ENCODE measurements around the gene MCUB. TPM values are rescaled to one million over a fixed set of nuclear protein-coding genes. Genes with fewer than 3 reads are reported as not detected.
"Not testable (repeated sequence)": the region's sequence is repeated elsewhere in the genome, so short reads cannot be mapped to it uniquely, and the experiment has no call there.

Gene MCUB
- polyA plus RNA-seq, 3 donors = 117 to 125 (median 123) TPM

DNA sequence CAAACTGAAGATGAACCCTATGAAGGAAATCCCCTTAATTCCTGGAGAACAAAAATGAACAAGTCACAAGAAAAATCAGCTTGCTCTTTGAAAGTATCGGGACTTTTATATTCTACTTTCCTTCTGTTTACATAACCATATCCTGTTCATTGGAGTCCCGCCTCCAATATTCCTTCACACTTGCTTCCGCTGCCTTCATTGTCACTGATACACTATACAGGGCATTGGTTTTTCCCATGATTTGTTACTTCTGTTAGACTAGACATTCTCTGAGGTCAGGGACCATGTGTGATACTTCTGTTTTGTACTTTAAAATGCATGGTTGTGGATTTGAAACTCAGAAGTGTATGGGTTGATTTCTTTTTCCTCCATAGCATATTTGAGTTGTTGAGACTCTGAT is 18.8 kb downstream of the MCUB start:
- peaks cover 0 to 3% of the 10 kb centered on the region in 2 donors for H3K4me1 ChIP-seq (ENCODE audit: control insufficient read depth in 1 of 2, insufficient read depth in 2 of 2, low read length in 2 of 2)
- H3K4me3 Mint-ChIP-seq = no peak overlapping the region
- no peak overlapping the region for H3K4me3 ChIP-seq (replicated peaks in 1 of 3; ENCODE audit: low read depth in 2 of 3, low read length in 3 of 3)
- peaks cover 15 to 30% of the 10 kb centered on the region in 2 donors for H3K36me3 Mint-ChIP-seq
- DNase-seq = no peak
- peaks cover 63% of the 10 kb centered on the region for H3K79me2 ChIP-seq (ENCODE audit: insufficient read depth, low read length)
- TF ChIP-seq, protein P1, sequence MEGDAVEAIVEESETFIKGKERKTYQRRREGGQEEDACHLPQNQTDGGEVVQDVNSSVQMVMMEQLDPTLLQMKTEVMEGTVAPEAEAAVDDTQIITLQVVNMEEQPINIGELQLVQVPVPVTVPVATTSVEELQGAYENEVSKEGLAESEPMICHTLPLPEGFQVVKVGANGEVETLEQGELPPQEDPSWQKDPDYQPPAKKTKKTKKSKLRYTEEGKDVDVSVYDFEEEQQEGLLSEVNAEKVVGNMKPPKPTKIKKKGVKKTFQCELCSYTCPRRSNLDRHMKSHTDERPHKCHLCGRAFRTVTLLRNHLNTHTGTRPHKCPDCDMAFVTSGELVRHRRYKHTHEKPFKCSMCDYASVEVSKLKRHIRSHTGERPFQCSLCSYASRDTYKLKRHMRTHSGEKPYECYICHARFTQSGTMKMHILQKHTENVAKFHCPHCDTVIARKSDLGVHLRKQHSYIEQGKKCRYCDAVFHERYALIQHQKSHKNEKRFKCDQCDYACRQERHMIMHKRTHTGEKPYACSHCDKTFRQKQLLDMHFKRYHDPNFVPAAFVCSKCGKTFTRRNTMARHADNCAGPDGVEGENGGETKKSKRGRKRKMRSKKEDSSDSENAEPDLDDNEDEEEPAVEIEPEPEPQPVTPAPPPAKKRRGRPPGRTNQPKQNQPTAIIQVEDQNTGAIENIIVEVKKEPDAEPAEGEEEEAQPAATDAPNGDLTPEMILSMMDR (IDR thresholded peaks at IDR 0.05) = no peak
- H3K36me3 ChIP-seq (replicated peaks in 1 of 2; ENCODE audit: control insufficient read depth in 1 of 2, insufficient read depth in 2 of 2, low read length in 2 of 2) = no peaks in the 10 kb centered on the region
- H3K27me3 Mint-ChIP-seq (ENCODE audit: low read depth in 3 of 3) = peaks cover 0 to 3% (median 0%) of the 10 kb centered on the region in 3 donors
- no peak overlapping the region for H3K4me2 ChIP-seq (replicated peaks; ENCODE audit: extremely low read depth, low read length, poor library complexity, severe bottlenecking)
- peaks cover 75% of the 10 kb centered on the region for H4K20me1 ChIP-seq (ENCODE audit: insufficient read depth, low read length)
- no peaks in the 10 kb centered on the region for H3K27me3 ChIP-seq (ENCODE audit: control insufficient read depth in 2 of 2, insufficient read depth in 2 of 2, low read length in 2 of 2)
- no peak overlapping the region for H3K27ac ChIP-seq (ENCODE audit: low read depth in 1 of 2, low read length in 2 of 2)
- H3K27ac Mint-ChIP-seq = peak overlapping the region in 1 of 7 donors; percentile 8
- intact Hi-C loops (cut with micrococcal nuclease) = no loop called here
- H2AFZ ChIP-seq (ENCODE audit: insufficient read depth, low read depth, low read length, poor library complexity, severe bottlenecking) = no peak overlapping the region
- WGBS (ENCODE audit: insufficient coverage) = 100% methylated on average over 2 of the region's 3 CpGs
- H3K9me3 ChIP-seq (replicated peaks in 1 of 2; ENCODE audit: control insufficient read depth in 1 of 2, insufficient read depth in 1 of 2, low read length in 2 of 2) = no peaks in the 10 kb centered on the region
- H3K9ac ChIP-seq (ENCODE audit: insufficient read depth, low read length, poor library complexity, severe bottlenecking) = no peak overlapping the region
- H3K9me3 Mint-ChIP-seq = peaks cover 0 to 15% (median 12%) of the 10 kb centered on the region in 7 donors
- peaks cover 24% of the 10 kb centered on the region for H3K4me1 Mint-ChIP-seq

GRCh38 chr4:109579997-109580396 is 20.0 kb downstream of the MCUB start:
- Histone ChIP-seq H3K79me2 (ENCODE audit: insufficient read depth, low read length) (peaks cover 61% of the 10 kb centered on the region), H4K20me1 (ENCODE audit: insufficient read depth, low read length) (peaks cover 71% of the 10 kb centered on the region)
- 80% methylated on average over 1 of the region's 5 CpGs for WGBS (ENCODE audit: insufficient coverage)
- H3K4me1 ChIP-seq (ENCODE audit: control insufficient read depth in 1 of 2, insufficient read depth in 2 of 2, low read length in 2 of 2); H3K4me2 ChIP-seq (replicated peaks; ENCODE audit: extremely low read depth, low read length, poor library complexity, severe bottlenecking); H3K27me3 ChIP-seq (ENCODE audit: control insufficient read depth in 2 of 2, insufficient read depth in 2 of 2, low read length in 2 of 2); H3K27ac Mint-ChIP-seq; H3K4me3 Mint-ChIP-seq; H2AFZ ChIP-seq (ENCODE audit: insufficient read depth, low read depth, low read length, poor library complexity, severe bottlenecking); H3K27ac ChIP-seq (ENCODE audit: low read depth in 1 of 2, low read length in 2 of 2); H3K9me3 ChIP-seq (replicated peaks in 1 of 2; ENCODE audit: control insufficient read depth in 1 of 2, insufficient read depth in 1 of 2, low read length in 2 of 2); H3K9ac ChIP-seq (ENCODE audit: insufficient read depth, low read length, poor library complexity, severe bottlenecking); intact Hi-C loops (cut with micrococcal nuclease); H3K4me3 ChIP-seq (replicated peaks in 1 of 3; ENCODE audit: low read depth in 2 of 3, low read length in 3 of 3); DNase-seq; H3K36me3 ChIP-seq (replicated peaks in 1 of 2; ENCODE audit: control insufficient read depth in 1 of 2, insufficient read depth in 2 of 2, low read length in 2 of 2); H3K27me3 Mint-ChIP-seq (ENCODE audit: low read depth in 3 of 3): not testable (repeated sequence)
- H3K9me3 Mint-ChIP-seq = peaks cover 0 to 15% (median 12%) of the 10 kb centered on the region in 7 donors
- peaks cover 25% of the 10 kb centered on the region for H3K4me1 Mint-ChIP-seq
- H3K36me3 Mint-ChIP-seq = peaks cover 15 to 25% of the 10 kb centered on the region in 2 donors

All from CD14-positive monocyte (primary cell).